ENCODE data around the gene MKI67. TPM values are rescaled to one million over a fixed set of nuclear protein-coding genes. Genes with fewer than 3 reads are reported as not detected.

MKI67 gene
- total and polyA plus RNA-seq, 7 experiments from 2014 or later: 0.05 to 219 (median 0.20) TPM

DNA sequence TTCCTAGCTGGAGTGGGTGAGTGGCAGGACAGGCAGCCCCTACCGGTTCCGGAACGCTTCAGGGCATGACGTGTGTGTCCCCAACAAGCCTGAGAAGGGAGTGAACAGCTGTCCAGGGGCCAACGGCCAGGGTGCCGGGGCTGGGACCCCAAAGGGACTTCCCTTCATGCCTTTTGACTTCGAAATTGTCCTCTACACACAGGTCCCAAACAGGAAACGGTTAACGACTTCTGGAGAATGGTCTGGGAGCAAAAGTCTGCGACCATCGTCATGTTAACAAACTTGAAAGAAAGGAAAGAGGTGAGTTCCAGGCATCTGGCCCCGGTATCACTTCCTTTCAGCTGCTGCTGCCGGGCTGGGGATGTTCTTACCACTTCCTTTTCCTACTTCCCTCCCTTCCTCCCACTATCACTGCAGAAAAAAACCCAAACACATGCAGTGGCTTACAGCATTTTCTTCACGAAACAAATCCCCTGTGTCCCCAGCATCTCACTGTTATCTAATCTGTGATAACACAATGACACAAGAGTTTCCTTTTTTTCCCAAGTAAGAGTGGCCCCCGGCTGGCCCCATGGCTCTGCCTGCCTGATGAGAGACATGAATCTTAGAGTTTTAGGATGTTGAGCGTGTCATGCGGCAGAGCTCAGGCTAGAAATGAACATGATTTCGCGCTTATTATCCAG, 63.2 kb downstream of the MKI67 start:
- ATAC-seq (peak; percentile 58), DNase-seq (peak in 8 of 9 donors; percentile 54 to 79 (median 70))
- Histone ChIP-seq H3K4me1 (ENCODE audit: control insufficient read depth in 2 of 2, insufficient read depth in 2 of 2, low read length in 2 of 2) (peaks cover 42 to 64% of the 10 kb centered on the region in 2 donors), H3K9me3 (ENCODE audit: control insufficient read depth in 2 of 3, low read length in 3 of 3) (no peaks in the 10 kb centered on the region), H3K4me3 (ENCODE audit: low read length) (peak overlapping the region; percentile 52), H3K27me3 (ENCODE audit: control insufficient read depth in 2 of 2, insufficient read depth in 2 of 2, low read length in 2 of 2) (no peaks in the 10 kb centered on the region), H3K27ac (ENCODE audit: low read depth, low read length) (peak overlapping the region; percentile 61), H3K36me3 (ENCODE audit: control insufficient read depth in 2 of 3, insufficient read depth in 3 of 3, low read length in 3 of 3) (peaks cover 15 to 47% (median 25%) of the 10 kb centered on the region in 3 experiments)
- Mint-ChIP-seq H3K36me3 (peaks cover 14 to 39% (median 24%) of the 10 kb centered on the region in 5 donors), H3K27ac (peak overlapping the region; percentile 76 to 94 (median 89)), H3K4me3 (peak overlapping the region; percentile 75 to 96 (median 86)), H3K4me1 (peaks cover 47 to 96% (median 82%) of the 10 kb centered on the region in 7 donors), H3K27me3 (no peaks in the 10 kb centered on the region), H3K9me3 (no peaks in the 10 kb centered on the region)
- intact Hi-C loops (cut with micrococcal nuclease): loop anchor here (1.0 to 10.0 kb wide), 4 partner anchors 16 to 1402 kb away; partner anchors contain the start of genes MKI67 (in 2 of the 2) and MGMT (in 1 of the 2)
- ChIA-PET CTCF (interaction anchor here (1.2 to 19.9 kb wide), 4 partner anchors 15 to 51 kb away, joined by 3 to 217 read pairs (median 4); no protein-coding TSS in a partner anchor), POLR2A (interaction anchor here (0.8 to 5.3 kb wide), 7 partner anchors 9 to 70 kb away, joined by 3 to 78 read pairs (median 5); no protein-coding TSS in a partner anchor)

GRCh38 chr10:128062331-128062880, 63.8 kb downstream of the MKI67 start:
- no peaks in the 10 kb centered on the region for H3K27me3 Mint-ChIP-seq
- intact Hi-C loops (cut with micrococcal nuclease): loop anchor here (5.0 to 10.0 kb wide), 3 partner anchors 65 to 1402 kb away; partner anchors contain the start of genes MKI67 (in 2 of the 2) and MGMT (in 1 of the 2)
- peak overlapping the region; percentile 61 for H3K27ac ChIP-seq (ENCODE audit: low read depth, low read length)
- H3K27me3 ChIP-seq (ENCODE audit: control insufficient read depth in 2 of 2, insufficient read depth in 2 of 2, low read length in 2 of 2): no peaks in the 10 kb centered on the region
- H3K4me1 Mint-ChIP-seq: peaks cover 50 to 100% (median 81%) of the 10 kb centered on the region in 7 donors
- DNase-seq (peak in 1 of 9 donors; percentile 8), ATAC-seq (no peak)
- H3K4me1 ChIP-seq (ENCODE audit: control insufficient read depth in 2 of 2, insufficient read depth in 2 of 2, low read length in 2 of 2): peaks cover 42 to 64% of the 10 kb centered on the region in 2 donors
- H3K36me3 ChIP-seq (ENCODE audit: control insufficient read depth in 2 of 3, insufficient read depth in 3 of 3, low read length in 3 of 3): peaks cover 12 to 45% (median 23%) of the 10 kb centered on the region in 3 experiments
- no peaks in the 10 kb centered on the region for H3K9me3 ChIP-seq (ENCODE audit: control insufficient read depth in 2 of 3, low read length in 3 of 3)
- no peaks in the 10 kb centered on the region for H3K9me3 Mint-ChIP-seq
- peaks cover 14 to 41% (median 26%) of the 10 kb centered on the region in 5 donors for H3K36me3 Mint-ChIP-seq
- peak overlapping the region; percentile 76 to 94 (median 89) for H3K27ac Mint-ChIP-seq
- POLR2A ChIA-PET: interaction anchor here (0.6 to 5.3 kb wide), 4 partner anchors 8 to 26 kb away, joined by 3 to 78 read pairs (median 8); no protein-coding TSS in a partner anchor
- H3K4me3 Mint-ChIP-seq: peak overlapping the region; percentile 75 to 96 (median 86)
- CTCF ChIA-PET: interaction anchor here (1.1 to 19.9 kb wide), 3 partner anchors 17 to 28 kb away, joined by 3 to 217 read pairs (median 4); no protein-coding TSS in a partner anchor
- peak overlapping the region; percentile 52 for H3K4me3 ChIP-seq (ENCODE audit: low read length)

DNA sequence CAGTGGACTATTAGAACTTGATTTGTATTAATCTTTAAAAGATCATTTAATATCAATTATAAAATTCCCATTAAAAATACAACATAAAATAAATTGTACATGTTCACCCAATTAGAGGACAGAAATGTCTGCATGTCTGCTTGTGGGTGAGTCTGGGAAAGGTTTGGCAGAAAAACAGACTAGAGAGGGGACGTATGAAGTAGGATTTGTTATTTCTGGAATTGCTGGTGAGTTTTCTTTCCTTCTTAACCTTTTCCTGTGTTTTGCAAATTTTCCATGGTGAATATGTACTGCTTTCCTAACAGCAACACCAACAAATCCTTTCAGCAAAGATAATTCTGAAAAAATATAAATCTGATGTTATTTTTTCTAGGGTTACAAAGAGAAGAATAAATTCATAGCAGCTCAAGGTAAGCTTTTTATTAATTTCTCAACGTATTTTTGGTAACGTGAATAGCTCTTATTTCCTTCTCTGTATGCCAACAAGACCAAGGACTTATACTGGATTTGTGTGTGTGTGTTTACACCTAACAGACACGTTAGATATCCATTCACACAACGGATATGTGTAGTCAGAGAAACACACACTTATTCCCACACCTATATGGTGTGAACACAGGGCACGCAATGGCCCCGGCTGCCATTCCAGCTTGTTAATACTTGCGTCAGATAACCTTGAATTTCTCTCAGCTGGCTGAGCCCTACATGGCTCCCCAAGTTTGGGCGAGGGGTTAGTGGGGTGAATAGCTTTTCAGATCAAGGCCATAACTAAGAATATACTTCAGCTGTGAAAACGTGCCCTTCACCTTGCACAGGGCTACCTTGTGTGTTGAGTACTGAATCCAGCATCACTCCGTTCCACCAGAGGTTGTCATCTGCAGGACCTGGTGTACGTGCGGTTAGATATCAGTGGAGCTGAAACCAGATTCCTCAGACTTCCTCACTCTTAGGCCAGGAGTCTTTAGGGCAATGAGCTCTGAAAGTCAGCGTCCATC, 64.6 kb downstream of the MKI67 start:
- Histone ChIP-seq H3K4me1 (ENCODE audit: control insufficient read depth in 2 of 2, insufficient read depth in 2 of 2, low read length in 2 of 2) (peaks cover 42 to 64% of the 10 kb centered on the region in 2 donors), H3K27me3 (ENCODE audit: control insufficient read depth in 2 of 2, insufficient read depth in 2 of 2, low read length in 2 of 2) (no peaks in the 10 kb centered on the region), H3K27ac (ENCODE audit: low read depth, low read length) (peak overlapping the region; percentile 61), H3K9me3 (ENCODE audit: control insufficient read depth in 2 of 3, low read length in 3 of 3) (no peaks in the 10 kb centered on the region), H3K36me3 (ENCODE audit: control insufficient read depth in 2 of 3, insufficient read depth in 3 of 3, low read length in 3 of 3) (peaks cover 5 to 45% (median 15%) of the 10 kb centered on the region in 3 experiments), H3K4me3 (ENCODE audit: low read length) (peak overlapping the region; percentile 52)
- POLR2A ChIA-PET: interaction anchor here (0.5 to 5.3 kb wide), 5 partner anchors 7 to 129 kb away, joined by 3 to 78 read pairs (median 5); no protein-coding TSS in a partner anchor
- no peaks in the 10 kb centered on the region for H3K27me3 Mint-ChIP-seq
- ATAC-seq (no peak), DNase-seq (no peak)
- peak overlapping the region in 9 of 10 donors; percentile 71 to 96 (median 86) for H3K4me3 Mint-ChIP-seq
- peaks cover 8 to 34% (median 20%) of the 10 kb centered on the region in 5 donors for H3K36me3 Mint-ChIP-seq
- CTCF ChIA-PET: interaction anchor here (1.1 to 19.9 kb wide), 3 partner anchors 16 to 27 kb away, joined by 3 to 217 read pairs (median 4); no protein-coding TSS in a partner anchor
- peak overlapping the region; percentile 58 to 93 (median 87) for H3K27ac Mint-ChIP-seq
- H3K9me3 Mint-ChIP-seq: no peaks in the 10 kb centered on the region
- intact Hi-C loops (cut with micrococcal nuclease): loop anchor here (5.0 to 10.0 kb wide), 3 partner anchors 66 to 1403 kb away; partner anchors contain the start of genes MKI67 (in 2 of the 2) and MGMT (in 1 of the 2)
- peaks cover 50 to 93% (median 73%) of the 10 kb centered on the region in 7 donors for H3K4me1 Mint-ChIP-seq

DNA sequence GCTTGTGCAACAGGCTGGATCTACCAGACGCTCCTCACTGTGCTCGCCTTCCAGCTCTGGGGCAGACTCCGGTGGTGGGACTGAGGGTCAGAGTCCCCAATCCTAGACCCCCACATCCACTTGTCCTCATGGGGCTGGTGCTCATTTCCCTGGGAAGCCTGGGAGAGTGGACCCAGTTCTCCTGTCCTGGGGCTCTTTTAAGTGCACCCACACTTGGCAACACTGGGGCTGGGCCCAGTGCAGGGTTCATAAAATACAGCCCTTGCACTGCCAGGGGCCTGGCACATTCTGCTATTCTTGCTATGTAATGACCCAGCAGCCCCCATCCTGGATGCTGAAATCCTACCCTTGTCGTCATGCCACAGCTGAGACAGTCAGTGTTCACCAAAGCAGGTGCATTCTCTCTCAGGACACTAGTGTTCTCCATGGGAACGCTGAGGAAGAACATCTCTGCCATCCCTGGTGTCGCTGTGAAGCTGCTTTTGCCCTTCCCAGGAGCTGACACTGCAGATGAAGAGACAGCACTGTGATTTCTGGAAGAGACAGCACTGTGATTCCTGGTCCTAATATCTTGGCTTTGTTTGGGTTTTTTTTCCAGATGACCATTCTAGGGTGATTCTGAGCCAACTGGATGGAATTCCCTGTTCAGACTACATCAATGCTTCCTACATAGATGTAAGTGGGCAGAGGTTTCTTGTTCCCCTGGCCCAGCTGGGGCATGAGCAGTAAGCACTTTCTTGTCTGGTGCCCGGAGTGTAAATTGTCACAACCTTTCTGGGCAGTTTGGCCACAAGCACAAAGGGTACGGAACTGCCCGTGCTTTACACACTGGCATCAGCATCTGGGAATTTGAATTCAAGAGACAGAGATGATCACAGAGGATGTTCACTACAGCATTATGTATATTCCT, 65.6 kb downstream of the MKI67 start:
- no peak overlapping the region for H3K27ac ChIP-seq (ENCODE audit: low read depth, low read length)
- Mint-ChIP-seq H3K27ac (peak overlapping the region in 6 of 9 donors; percentile 5 to 91 (median 52)), H3K9me3 (no peaks in the 10 kb centered on the region), H3K36me3 (peaks cover 10 to 31% (median 23%) of the 10 kb centered on the region in 5 donors), H3K4me1 (peaks cover 41 to 85% (median 63%) of the 10 kb centered on the region in 7 donors), H3K4me3 (peak overlapping the region in 3 of 10 donors; percentile 23 to 96 (median 59)), H3K27me3 (no peaks in the 10 kb centered on the region)
- peaks cover 0 to 44% (median 6%) of the 10 kb centered on the region in 3 experiments for H3K36me3 ChIP-seq (ENCODE audit: control insufficient read depth in 2 of 3, insufficient read depth in 3 of 3, low read length in 3 of 3)
- H3K27me3 ChIP-seq (ENCODE audit: control insufficient read depth in 2 of 2, insufficient read depth in 2 of 2, low read length in 2 of 2): no peaks in the 10 kb centered on the region
- H3K4me3 ChIP-seq (ENCODE audit: low read length): no peak overlapping the region
- POLR2A ChIA-PET: interaction anchor here (5.3 kb wide), 1 partner anchor 13 kb away, joined by 78 read pairs; no protein-coding TSS in a partner anchor
- intact Hi-C loops (cut with micrococcal nuclease): loop anchor here (5.0 to 10.0 kb wide), 3 partner anchors 67 to 1404 kb away; partner anchors contain the start of genes MKI67 (in 2 of the 2) and MGMT (in 1 of the 2)
- CTCF ChIA-PET: interaction anchor here (0.9 to 19.9 kb wide), 2 partner anchors 12 to 26 kb away, joined by 4 to 217 read pairs; no protein-coding TSS in a partner anchor
- peaks cover 37 to 56% of the 10 kb centered on the region in 2 donors for H3K4me1 ChIP-seq (ENCODE audit: control insufficient read depth in 2 of 2, insufficient read depth in 2 of 2, low read length in 2 of 2)
- no peaks in the 10 kb centered on the region for H3K9me3 ChIP-seq (ENCODE audit: control insufficient read depth in 2 of 3, low read length in 3 of 3)
- DNase-seq (no peak), ATAC-seq (no peak)

DNA sequence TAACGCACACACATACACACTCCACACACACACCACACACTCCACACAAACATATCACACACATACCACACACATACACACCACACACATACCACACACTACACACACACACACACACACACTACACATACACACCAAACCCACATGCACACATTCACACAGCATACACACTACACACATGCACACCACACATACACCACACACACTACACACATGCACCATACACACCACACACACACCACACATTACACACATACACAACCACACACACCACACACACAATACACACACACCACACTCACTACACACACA, 66.3 kb downstream of the MKI67 start:
- Histone ChIP-seq H3K9me3 (ENCODE audit: control insufficient read depth in 2 of 3, low read length in 3 of 3) (no peaks in the 10 kb centered on the region), H3K27ac (ENCODE audit: low read depth, low read length) (no peak overlapping the region), H3K4me1 (ENCODE audit: control insufficient read depth in 2 of 2, insufficient read depth in 2 of 2, low read length in 2 of 2) (peaks cover 30 to 49% of the 10 kb centered on the region in 2 donors), H3K4me3 (ENCODE audit: low read length) (no peak overlapping the region), H3K27me3 (ENCODE audit: control insufficient read depth in 2 of 2, insufficient read depth in 2 of 2, low read length in 2 of 2) (no peaks in the 10 kb centered on the region), H3K36me3 (ENCODE audit: control insufficient read depth in 2 of 3, insufficient read depth in 3 of 3, low read length in 3 of 3) (peaks cover under 1 to 48% (median 6%) of the 10 kb centered on the region in 3 experiments)
- H3K36me3 Mint-ChIP-seq: peaks cover 10 to 28% (median 18%) of the 10 kb centered on the region in 5 donors
- peaks cover 35 to 80% (median 57%) of the 10 kb centered on the region in 7 donors for H3K4me1 Mint-ChIP-seq
- ChIA-PET CTCF (interaction anchor here (0.9 to 19.9 kb wide), 2 partner anchors 11 to 25 kb away, joined by 4 to 217 read pairs; no protein-coding TSS in a partner anchor), POLR2A (interaction anchor here (1.7 kb wide), 1 partner anchor 12 kb away, joined by 10 read pairs; no protein-coding TSS in a partner anchor)
- DNase-seq: no peak
- peak overlapping the region in 8 of 9 donors; percentile 5 to 92 (median 31) for H3K27ac Mint-ChIP-seq
- H3K9me3 Mint-ChIP-seq: no peaks in the 10 kb centered on the region
- no peak for ATAC-seq
- H3K27me3 Mint-ChIP-seq: no peaks in the 10 kb centered on the region
- H3K4me3 Mint-ChIP-seq: peak overlapping the region in 2 of 10 donors; percentile 11 to 59
- intact Hi-C loops (cut with micrococcal nuclease): loop anchor here (5.0 to 10.0 kb wide), 3 partner anchors 67 to 1405 kb away; partner anchors contain the start of genes MKI67 (in 2 of the 2) and MGMT (in 1 of the 2)
